SK-N-SH treated with all-trans-retinoic acid at 6 μM for 48 hours (cell line): Measurements from ENCODE around the gene UQCRFS1.

Experiments
- ARNTL ChIP-seq: fragments of 450-650 bp; formaldehyde crosslinking; IDR thresholded peaks from 2 replicates; pipeline ENCODE4 v1.5.0; 2020; ENCODE audit warnings: low read depth, mild to moderate bottlenecking, moderate library complexity, borderline replicate concordance
- ESRRG ChIP-seq: fragments of 250-450 bp; sonication (Bioruptor Pico); IDR thresholded peaks from 2 replicates; pipeline ENCODE4 v1.6.1; 2021; ENCODE audit warnings: mild to moderate bottlenecking
- ZC3H10 ChIP-seq: fragments of 250-450 bp; sonication (Bioruptor Pico); IDR thresholded peaks from 2 replicates; pipeline ENCODE4 v1.5.1; 2021; ENCODE audit warnings: mild to moderate bottlenecking, moderate library complexity
- ZNF565 ChIP-seq: fragments of 450-650 bp; formaldehyde crosslinking; conservative IDR thresholded peaks from 2 replicates; pipeline ENCODE4 v1.5.0; 2020; ENCODE audit warnings: low read depth, mild to moderate bottlenecking, moderate library complexity
- ZNF70 ChIP-seq: fragments of 450-650 bp; formaldehyde crosslinking; IDR thresholded peaks from 2 replicates; pipeline ENCODE4 v1.5.0; 2020; ENCODE audit warnings: mild to moderate bottlenecking, moderate library complexity
- TF ChIP-seq, protein P1 (sequence below): fragments of 250-450 bp; sonication (Bioruptor Pico); IDR thresholded peaks from 2 replicates; pipeline ENCODE4 v1.5.0; 2020; ENCODE audit warnings: mild to moderate bottlenecking, moderate library complexity

DNA sequence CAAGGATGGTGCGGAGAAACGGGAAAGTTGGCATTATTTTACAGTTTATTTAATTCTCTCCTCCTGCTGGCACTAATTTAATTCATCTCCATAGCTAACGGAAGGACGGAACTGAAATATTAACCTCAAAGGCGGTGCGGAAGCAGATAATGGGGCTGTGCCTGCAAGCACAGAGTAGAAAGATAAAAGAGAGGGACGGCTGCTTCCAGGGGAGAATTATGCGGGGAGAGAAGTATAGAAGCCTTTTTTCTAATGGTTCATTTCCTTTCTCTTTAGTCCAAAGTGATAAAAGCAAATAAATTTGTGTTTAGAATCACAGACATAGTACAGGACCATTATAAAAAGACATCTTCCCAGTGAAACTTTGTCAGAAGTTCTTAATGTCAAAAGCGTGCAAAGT lies 34.5 kb upstream of the UQCRFS1 start:
- TF ChIP-seq, protein P1, sequence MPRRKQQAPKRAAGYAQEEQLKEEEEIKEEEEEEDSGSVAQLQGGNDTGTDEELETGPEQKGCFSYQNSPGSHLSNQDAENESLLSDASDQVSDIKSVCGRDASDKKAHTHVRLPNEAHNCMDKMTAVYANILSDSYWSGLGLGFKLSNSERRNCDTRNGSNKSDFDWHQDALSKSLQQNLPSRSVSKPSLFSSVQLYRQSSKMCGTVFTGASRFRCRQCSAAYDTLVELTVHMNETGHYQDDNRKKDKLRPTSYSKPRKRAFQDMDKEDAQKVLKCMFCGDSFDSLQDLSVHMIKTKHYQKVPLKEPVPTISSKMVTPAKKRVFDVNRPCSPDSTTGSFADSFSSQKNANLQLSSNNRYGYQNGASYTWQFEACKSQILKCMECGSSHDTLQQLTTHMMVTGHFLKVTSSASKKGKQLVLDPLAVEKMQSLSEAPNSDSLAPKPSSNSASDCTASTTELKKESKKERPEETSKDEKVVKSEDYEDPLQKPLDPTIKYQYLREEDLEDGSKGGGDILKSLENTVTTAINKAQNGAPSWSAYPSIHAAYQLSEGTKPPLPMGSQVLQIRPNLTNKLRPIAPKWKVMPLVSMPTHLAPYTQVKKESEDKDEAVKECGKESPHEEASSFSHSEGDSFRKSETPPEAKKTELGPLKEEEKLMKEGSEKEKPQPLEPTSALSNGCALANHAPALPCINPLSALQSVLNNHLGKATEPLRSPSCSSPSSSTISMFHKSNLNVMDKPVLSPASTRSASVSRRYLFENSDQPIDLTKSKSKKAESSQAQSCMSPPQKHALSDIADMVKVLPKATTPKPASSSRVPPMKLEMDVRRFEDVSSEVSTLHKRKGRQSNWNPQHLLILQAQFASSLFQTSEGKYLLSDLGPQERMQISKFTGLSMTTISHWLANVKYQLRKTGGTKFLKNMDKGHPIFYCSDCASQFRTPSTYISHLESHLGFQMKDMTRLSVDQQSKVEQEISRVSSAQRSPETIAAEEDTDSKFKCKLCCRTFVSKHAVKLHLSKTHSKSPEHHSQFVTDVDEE (CRISPR knock-in tag), result no peak
- TF ChIP-seq ARNTL (CRISPR knock-in tag) (no peak), ZNF565 (CRISPR knock-in tag) (no peak), ZNF70 (CRISPR knock-in tag) (no peak), ZC3H10 (no peak), ESRRG (no peak)
